HG02642 (cell line): Measurements from ENCODE around the gene CCDC185.

ENCODE experiments used
- ATAC-seq: cut with Tn5 transposase; IDR thresholded peaks from one replicate; pipeline ENCODE4 v1.9.1; 2021; ENCODE audit warnings: mild to moderate bottlenecking; ENCODE audit not compliant: unreplicated experiment, poor library complexity

Gene CCDC185

DNA sequence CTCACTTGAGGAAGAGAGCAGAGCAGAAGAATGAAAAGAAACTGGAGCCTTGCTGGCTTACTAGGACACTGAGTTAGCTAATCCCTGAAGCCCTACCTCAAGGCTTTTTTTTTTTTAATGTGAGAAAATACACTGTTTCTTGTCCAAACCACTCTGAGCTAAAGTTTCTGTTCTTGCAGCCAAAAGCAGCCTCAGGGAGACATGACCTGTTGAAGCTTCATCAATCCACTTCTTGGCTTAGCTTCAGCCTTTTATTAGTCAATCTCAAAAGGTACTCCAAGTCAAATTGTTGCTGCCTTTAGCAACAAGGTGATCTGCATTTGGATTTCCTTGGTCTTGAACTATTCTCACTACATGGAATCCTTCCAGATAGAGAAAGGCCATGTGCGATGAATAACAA is 33.7 kb downstream of the CCDC185 start:
- ATAC-seq, result no peak

GRCh38 chr1:223429313-223429731 is 36.1 kb downstream of the CCDC185 start:
- ATAC-seq, result no peak

DNA sequence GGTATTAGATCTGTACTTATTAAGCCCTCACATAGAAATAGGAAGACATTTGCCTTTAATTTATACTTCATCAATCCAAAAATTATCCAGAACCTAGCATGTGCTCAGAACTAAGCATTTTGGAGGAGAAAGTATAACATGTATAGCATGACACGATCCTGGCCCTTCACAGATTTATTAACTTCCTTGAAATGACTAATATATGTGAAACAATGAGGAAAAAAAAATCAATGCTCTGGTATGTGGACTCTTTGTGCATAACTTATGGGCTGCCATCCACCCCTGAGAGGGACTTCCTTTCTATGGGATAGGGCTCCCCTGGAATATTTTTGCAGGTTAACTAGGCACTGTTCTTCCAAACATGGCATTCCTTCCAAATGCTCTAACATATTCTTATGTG is 36.6 kb downstream of the CCDC185 start:
- no peak for ATAC-seq

GRCh38 chr1:223430236-223430635 is 37.0 kb downstream of the CCDC185 start:
- no peak for ATAC-seq

GRCh38 chr1:223437151-223437550 is 43.9 kb downstream of the CCDC185 start:
- ATAC-seq, result no peak

GRCh38 chr1:223443397-223443796 is 50.2 kb downstream of the CCDC185 start:
- no peak for ATAC-seq

- no peak for ATAC-seq
Observed at GRCh38 chr1:223444411-223444810, 51.2 kb downstream of the CCDC185 start.
